GM21360 (cell line): Measurements from ENCODE around the gene ZNF219.

Experiments used
- ATAC-seq: cut with Tn5 transposase; IDR thresholded peaks from one replicate; pipeline ENCODE4 v1.9.1; 2021; ENCODE audit warnings: mild to moderate bottlenecking, moderate library complexity; ENCODE audit not compliant: unreplicated experiment

ZNF219 gene

DNA sequence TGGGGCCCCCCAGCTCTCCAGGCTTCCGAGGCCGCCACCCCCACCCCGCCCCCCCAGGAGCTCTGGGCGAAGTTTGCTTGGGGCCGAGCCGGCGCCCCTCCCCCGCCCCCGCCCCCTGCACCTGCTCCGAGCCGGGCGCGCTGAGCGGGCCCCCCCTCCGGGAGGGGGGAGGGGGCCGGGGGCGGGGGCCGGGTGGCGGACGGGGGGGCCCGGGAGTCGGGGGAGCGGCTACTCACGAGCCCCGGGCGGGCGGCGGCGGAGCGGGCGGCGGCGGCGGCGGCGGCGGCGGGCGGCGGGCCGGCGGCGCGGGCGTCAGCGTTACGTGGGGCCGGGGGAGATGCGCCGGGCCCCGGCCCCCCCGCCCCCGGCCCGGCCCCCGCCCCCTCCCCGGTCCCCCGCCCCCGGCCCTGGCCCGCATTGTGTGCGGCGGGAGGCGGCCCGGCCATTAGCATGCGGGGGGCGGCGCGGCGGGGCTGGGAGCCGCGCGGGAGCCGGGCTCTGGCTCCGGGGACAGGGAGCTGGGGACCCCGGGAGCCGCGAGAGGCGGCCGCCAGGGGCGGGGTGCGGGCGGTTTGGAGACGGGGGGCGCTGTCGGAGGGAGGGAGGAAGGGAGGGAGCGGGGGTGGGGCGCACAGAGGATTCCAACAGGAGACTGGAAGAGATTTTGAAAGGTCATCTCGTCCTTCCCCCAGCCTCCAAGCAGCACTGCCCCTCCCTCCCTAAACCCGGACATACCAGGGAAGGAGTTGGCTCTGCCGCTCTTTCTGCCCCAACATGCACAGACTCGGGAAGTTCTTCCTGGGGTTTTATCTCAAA lies at the start of gene ZNF219:
Gene ZNF219, minus strand, starts transcription at position 580 of the 816 bp plus-strand sequence. CDS start 5,064 bp downstream, outside the sequence.
- ATAC-seq: no peak

DNA sequence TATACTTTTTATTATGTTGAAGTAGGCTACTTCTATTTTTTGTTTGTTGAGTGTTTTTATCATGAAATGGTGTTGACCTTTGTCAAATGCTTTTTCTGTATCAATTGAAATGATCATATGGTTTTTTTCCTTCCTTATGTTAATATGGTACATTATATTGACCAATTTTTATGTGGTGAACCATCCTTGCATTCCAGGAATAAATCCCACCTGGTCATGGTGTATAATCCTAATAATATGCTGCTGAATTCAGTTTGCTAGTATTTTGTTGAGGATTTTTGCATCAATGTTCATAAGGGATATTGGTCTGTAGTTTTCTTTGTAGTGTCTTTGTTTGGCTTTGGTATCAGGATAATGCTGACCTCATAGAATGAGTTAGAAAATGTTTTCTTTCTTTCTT lies 47.0 kb upstream of the ZNF219 start:
- ATAC-seq: no peak

- no peak for ATAC-seq
Observed at GRCh38 chr14:21142357-21142756, 43.9 kb upstream of the ZNF219 start.

- no peak for ATAC-seq
Observed at GRCh38 chr14:21136024-21136423, 37.6 kb upstream of the ZNF219 start.

GRCh38 chr14:21133901-21134300 lies 35.4 kb upstream of the ZNF219 start:
- no peak for ATAC-seq

DNA sequence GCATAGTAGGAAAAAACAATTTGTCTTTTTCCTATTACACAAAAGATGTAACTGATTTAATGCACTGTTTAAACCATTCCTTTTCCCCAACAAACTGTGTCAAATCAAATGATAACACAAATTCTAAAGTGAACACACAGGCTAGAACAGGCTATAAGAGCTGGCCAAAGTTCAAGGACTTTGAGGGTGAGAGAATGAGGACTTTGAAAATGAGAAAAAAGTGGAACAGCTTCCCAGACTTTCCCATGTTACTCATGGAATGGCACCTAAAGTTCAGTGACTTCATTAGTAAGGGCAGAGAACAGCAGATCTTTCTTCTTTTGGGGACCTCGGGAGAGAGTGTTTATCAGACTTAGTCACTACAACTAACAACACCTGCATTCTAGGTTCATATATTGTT lies 25.0 kb upstream of the ZNF219 start:
- ATAC-seq: no peak

DNA sequence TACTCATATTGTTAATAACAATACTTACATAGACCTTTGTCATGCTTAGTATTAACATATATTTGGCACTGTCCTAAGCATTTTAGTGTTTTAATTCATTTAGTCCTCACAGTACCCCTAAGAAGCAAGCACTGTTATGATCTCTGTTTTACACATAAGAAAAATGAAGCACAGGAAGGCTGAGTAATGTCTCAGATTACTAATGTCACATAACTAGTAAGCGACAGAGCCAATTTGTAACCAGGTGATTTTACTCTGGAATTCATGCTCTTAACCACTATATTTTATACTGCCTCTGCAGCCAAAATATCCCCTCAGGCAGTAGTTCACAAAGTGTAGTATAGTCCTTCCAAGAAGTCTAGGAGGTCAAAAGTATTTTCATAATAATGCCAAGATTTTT lies 22.7 kb upstream of the ZNF219 start:
- no peak for ATAC-seq

DNA sequence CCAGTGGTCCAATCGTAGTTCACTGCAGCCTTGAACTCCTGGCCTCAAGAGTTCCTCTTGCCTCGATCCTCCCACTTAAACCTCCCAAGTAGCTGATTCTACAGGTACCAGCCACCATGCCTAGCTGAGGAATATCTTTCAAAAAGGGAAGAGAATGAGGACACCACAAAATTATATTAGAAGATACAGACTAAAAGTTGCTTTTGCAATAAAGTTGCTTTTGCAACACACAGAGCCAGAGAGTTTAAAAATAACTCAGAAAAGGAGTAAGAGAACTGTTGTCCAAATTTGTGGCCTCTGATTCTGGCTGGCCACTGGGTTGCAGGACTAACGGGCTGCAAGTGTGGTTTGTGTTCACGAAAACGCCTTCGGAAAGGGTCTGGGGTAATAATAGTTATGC lies 22.2 kb upstream of the ZNF219 start:
- ATAC-seq: no peak

DNA sequence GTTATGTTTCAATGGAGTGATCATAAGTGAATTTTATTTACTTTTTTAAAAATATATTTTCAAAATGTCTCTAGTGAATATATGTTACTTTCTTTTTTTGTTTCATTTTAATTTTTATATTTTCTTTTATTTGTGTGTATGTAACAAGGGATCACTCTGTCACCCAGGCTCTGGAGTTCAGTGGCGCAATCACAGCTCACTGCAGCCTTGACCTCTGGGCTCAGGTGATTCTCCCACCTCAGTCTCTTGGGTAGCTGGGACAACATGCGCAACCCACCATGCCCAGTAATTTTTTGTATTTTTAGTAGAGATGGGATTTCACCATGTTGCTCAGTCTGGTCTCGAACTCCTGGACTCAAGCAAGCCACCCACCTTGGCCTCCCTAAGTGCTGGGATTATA lies 20.5 kb upstream of the ZNF219 start:
- ATAC-seq: no peak

GRCh38 chr14:21113369-21113768 lies 14.9 kb upstream of the ZNF219 start:
- no peak for ATAC-seq

DNA sequence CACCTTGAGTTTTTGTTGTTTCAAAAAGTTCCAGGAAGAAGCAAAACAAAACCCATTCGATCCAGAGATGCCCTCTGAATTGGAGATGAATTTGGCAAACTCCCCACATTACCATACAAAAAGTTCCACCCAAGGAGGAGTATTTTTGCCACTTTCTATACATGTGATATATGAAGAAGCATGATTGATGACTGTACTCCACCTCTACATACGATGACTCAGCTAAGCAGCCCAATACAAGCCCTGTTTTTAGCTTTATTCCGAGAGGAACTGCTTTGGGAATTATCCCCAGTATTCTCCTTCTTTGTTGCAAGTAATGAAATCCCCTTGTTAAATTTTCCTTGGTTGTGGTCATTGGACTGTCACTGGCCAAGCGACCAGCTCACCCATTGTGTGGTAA lies 13.8 kb upstream of the ZNF219 start:
- no peak for ATAC-seq

DNA sequence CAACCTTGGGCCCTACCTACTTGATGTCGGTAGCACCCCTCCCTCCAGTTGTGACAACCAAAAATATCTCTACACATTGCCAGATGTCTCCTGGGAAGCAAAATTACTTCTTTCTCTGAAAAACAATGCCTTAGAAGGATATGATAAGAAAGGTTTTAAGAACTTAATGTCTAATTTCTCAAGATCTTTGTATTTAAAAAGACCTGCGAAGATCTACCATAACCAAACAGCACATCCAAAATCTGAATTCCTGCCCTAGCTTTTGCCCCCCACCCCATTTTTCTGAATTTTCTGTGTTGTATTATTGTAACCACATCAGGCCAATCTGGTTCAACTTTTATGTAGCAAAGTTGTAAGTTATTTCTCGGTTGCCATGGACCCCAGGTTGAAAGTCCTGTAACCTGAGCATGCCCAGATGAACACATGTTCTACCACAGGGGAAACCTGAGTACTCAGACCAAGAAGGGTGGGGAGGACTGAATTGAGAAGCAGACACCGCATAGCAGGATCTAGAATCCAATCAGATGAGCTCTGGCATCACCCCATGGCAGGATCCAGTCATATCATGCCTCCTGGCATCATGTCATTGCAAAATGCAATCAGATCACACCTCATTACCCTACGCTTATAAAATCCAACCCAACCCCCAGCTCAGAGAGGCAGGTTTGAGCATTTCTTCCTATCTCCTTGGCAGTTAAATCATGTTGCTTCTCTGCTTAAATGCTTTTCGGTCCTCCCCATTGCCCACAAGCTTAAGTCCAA lies 11.1 kb upstream of the ZNF219 start:
- peak; percentile 62 for ATAC-seq

DNA sequence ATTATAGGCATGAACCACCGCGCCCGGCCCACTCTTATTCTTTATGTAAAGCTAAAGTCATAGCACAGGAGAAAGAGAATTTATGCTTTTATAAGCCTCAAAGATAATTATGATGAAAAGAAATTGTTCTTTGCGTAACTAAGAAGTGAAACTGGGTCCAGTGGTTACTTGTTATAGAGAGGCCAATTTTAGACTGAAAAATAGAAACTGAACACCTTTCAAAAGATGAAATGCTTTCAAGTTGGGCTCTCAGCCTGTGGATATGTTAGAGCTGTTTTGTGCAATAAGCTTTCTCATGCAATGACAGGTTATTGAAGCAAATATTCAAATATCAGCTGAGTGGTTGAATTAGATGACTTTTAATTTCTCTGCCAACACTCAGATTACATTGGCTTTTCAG lies 10.3 kb upstream of the ZNF219 start:
- ATAC-seq: no peak

GRCh38 chr14:21107283-21107800 lies 8.9 kb upstream of the ZNF219 start:
- ATAC-seq: no peak

- ATAC-seq: no peak
Observed at GRCh38 chr14:21106498-21107282, 8.2 kb upstream of the ZNF219 start.

DNA sequence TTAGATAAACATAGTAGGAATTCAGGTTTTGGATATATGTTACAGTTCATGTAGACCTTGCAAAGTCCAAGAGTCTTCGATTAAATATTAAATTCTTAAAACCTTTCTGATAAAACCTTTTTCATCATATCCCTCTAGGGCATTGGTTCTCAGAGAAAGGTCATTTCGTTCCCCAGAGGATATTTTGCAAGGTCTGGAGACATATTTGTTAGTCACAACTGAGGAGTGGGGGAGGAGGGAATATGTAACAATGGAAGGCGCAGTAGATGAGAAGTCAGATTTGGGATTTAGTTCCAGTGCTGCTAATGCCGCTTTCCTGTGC lies 7.7 kb upstream of the ZNF219 start:
- no peak for ATAC-seq

DNA sequence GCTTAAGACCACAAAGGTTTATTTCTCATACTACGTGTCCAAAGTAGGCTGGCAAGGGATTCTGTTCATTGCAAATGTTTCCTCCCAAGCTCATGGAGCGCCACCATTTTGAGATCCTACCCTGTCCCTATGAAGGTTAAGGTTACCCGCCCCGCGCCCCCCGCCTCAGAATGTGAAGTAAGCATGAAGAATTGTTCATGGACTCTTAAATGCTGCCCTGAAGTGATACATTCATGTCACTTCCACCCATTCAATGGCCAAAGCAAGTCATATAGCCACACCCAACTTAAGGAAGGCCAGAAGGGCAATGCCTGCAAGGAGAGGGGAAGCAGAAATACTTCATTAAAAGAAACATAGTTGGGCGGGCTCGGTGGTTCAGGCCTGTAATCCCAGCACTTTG lies 6.6 kb upstream of the ZNF219 start:
- ATAC-seq: no peak

DNA sequence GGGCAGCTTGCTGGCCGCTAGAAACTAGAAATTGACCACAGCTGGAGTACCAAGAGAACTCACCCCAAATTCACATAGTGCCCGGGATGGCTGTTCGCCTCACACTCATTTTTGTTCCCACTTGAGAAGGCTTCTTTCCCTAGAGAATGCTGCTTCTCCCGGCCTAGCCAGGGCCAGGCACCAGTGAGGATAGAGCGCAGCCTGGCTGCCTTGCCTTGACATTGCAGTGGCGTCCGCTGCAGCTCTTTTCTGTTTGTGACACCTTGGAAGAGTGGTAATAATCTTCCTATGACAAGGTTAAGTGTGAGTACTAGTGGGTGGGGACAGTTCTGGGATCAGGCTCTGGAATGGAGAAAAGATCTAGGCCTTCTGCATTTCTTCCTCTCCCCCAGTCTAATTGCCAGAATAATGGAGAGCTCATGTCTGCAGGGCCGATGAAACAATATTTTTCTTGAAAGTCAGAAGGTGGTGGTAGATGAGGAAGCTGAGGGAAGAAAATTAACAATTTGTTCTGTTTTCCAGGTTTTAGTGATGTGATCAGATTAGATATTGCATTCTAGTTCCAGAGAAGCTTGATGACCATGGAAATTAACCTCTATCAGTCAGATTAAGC lies 6.1 kb upstream of the ZNF219 start:
- peak; percentile 46 for ATAC-seq

GRCh38 chr14:21103710-21104447 lies 5.4 kb upstream of the ZNF219 start:
- ATAC-seq: peak; percentile 88

GRCh38 chr14:21103411-21103709 lies 4.9 kb upstream of the ZNF219 start:
- no peak for ATAC-seq
